Stimulated activated CD8-positive, alpha-beta memory T cell treated with anti-CD3 and anti-CD28 coated beads, Interleukin-12 subunit alpha, Interleukin-12 subunit beta, amount 100 ng/mL, for 24 hours (primary cell): ENCODE measurements around the gene NEK8.
"Not testable (repeated sequence)": the region's sequence is repeated elsewhere in the genome, so short reads cannot be mapped to it uniquely, and the experiment has no call there.

Experiments used
- DNase-seq: peaks from one replicate; pipeline ENCODE4 v3.0.0-alpha.2; 2020; ENCODE audit errors: extremely low read depth

Gene NEK8

DNA sequence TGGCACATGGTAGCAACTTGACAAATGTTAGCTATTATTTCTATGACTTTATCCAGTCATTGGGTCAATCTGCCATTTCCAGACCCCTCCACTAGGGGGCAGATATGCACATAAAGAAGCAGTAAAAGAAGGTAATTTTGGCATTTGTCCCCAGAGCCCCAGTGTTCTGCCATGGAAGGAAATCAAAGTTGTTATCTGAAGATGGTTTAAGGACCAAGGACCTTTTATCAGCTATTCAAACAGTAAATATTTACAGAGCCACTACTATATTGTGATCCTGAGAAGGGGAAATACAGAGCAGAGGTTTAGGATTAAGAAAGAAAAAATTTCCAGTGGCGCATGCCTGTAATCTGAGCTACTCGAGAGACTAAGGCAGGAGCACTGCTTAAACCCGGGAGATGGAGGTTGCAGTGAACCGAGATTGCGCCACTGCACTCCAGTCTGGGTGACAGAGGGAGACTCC is 35.2 kb downstream of the NEK8 start:
- no peak for DNase-seq

DNA sequence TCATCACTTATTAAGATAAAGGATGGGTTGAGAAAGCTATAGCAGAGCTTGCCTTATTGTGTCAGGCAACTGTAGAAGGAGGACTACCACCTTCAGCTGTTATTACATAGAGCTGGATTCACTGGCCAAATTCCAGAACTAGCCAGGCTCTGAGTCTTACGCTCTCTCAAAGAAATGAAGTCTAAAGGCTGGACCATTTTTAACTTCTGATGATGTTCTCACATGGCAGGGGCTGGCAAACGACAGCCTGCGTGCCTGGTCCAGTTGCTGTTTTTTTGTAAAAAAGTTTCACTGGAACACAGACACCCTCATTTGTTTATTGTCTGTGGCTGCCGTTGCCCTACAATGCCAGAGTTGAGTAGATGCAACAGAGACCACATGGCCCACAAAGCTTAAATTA is 36.5 kb downstream of the NEK8 start:
- DNase-seq = no peak

DNA sequence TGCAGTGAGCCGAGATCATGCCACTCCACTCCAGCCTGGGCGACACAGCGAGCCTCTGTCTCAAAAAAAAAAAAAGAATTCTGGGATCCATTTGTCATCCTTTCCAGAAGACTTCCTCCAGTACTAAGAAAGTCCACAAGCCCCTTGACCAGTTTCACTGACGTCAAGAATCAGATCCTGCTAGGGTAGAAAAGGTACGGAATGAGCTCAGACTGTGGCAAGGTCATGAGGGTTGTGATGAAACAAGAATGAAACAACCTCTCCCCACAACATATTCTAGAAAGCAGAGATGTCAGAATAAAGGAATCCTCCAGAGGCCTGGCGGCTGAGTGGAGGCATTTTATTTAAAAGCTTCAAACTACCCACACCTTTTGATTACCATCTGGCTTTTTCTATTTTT is 45.1 kb downstream of the NEK8 start:
- DNase-seq = no peak

DNA sequence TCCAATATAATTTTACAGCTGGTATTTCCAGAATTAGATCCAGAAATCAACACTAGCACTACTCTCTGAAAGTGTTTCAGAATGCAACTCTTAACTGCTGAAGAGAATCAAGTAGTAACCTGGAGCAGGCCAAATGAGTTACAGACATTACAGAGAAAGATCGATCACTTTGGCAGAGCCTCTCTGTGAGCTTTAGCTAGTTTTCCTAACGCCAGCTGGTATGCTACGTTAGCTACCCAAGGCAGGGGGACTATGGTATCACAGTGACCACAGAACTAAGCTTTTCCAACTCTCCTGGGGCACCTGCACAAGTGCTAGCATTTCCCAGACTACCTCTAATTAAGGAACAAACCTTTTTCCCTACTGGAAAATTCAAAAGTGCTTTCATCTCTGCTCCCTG is 45.6 kb downstream of the NEK8 start:
- no peak for DNase-seq

DNA sequence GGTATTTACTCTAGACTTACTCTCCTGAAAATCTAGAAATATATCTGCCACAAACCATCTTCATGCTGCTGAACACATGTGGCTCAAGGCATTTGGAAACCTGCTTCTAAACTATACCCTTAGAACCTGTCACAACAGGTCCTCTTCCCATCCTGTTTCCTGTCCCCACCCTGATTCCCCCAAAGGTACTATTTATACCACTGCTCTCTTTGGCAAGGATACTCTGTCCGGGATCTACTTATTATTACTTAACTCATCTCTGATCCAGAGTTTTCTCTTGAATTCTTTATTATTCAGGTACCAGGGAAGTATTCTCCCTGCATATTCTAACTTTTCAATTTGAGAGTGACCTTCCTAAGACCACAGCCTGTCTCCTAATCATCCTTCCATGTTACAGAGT is 48.6 kb downstream of the NEK8 start:
- DNase-seq = no peak

DNA sequence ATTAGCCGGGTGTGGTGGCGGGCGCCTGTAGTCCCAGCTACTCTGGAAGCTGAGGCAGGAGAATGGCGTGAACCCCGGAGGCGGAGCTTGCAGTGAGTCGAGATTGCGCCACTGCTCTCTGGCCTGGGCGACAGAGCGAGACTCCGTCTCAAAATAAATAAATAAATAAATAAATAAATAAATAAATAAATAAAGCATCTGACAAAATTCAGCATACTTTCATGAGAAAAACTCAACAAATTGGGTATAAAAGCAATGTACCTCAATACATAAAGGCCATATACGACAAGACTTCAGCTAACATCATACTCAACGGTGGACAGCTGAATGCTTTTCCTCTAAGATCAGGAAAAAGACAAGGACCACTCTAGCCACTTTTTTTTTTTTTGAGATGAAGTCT is 51.0 kb downstream of the NEK8 start:
- DNase-seq = not testable (repeated sequence)

DNA sequence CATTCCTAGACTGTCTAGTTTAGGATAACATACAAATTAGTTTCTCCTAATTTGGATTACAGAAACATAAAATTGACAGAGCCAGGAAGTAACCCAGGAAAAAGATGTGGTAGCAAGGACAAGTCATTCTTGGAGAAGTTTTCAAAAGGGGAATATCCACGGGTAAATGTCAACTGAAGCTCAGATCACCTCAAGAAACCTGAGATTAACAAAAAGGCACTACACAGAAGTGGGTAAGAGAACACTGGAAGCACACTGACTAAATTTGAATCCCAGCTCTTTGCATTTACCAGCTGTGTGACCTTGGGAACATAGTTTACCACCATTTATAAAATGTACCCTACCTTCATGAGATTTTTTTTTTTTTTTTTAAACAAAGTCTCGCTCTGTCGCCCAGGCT is 54.6 kb downstream of the NEK8 start:
- no peak for DNase-seq

DNA sequence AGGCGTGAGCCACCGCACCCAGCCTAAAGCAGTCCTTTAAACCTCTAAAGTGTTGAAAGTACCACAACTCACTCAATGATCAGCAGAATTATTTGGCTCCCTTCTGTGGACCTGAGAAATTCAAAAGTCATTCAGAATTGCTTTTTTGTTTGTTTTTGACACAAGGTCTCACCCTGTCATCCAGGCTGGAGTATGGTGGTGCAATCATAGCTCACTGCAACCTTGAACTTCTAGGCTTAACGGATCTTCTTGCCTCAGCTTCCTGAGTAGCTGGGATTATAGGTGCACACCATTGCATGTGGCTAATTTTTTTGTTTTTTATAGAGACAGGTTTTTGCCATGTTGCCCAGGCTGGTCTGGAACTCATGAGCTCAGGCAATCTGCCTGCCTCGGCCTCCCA is 59.5 kb downstream of the NEK8 start:
- DNase-seq = no peak
